Stomach (tissue), 4 donors: ENCODE data around the gene RBM7.

ENCODE experiments used
- POLR2AphosphoS5 ChIP-seq, 3 donors: sonication (generic); formaldehyde crosslinking; IDR thresholded peaks; one replicate each; pipeline ENCODE4 v1.6.1; 2016; ENCODE audit warnings: antibody characterized with exemption in 3 of 3
- TF ChIP-seq, protein P1 (sequence below), 7 experiments: fragments of 450-650 bp in 4 of 7; fragments of 200-600 bp in 3 of 7; sonication (generic) in 3 of 7; IDR thresholded peaks; one replicate each; pipeline ENCODE4 v1.5.1; 2016 to 2019; ENCODE audit warnings: antibody characterized with exemption in 7 of 7, control low read depth in 2 of 7, mild to moderate bottlenecking in 1 of 7

DNA sequence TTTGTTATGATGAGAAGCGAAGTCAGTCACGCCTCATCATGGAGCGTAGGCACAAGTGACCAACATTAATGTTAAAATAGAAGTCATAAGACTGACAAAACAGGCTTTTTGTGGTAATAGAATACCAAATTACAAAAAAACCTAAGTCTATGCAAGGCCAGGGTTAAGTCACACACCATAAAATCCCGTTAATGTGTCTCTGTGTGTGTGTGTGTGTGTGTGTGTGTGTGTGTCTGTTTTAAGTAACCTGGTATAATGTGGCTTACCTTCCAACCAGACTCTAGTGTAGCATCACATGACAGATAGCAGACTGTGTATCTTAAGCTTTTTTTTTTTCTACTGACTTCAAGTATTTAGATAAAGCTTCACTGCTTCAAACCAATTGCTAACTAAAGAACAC is 38.1 kb upstream of the RBM7 start:
- TF ChIP-seq, protein P1, sequence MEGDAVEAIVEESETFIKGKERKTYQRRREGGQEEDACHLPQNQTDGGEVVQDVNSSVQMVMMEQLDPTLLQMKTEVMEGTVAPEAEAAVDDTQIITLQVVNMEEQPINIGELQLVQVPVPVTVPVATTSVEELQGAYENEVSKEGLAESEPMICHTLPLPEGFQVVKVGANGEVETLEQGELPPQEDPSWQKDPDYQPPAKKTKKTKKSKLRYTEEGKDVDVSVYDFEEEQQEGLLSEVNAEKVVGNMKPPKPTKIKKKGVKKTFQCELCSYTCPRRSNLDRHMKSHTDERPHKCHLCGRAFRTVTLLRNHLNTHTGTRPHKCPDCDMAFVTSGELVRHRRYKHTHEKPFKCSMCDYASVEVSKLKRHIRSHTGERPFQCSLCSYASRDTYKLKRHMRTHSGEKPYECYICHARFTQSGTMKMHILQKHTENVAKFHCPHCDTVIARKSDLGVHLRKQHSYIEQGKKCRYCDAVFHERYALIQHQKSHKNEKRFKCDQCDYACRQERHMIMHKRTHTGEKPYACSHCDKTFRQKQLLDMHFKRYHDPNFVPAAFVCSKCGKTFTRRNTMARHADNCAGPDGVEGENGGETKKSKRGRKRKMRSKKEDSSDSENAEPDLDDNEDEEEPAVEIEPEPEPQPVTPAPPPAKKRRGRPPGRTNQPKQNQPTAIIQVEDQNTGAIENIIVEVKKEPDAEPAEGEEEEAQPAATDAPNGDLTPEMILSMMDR (IDR thresholded peaks at IDR 0.05) = no peak
- no peak for TF ChIP-seq POLR2AphosphoS5 (IDR thresholded peaks at IDR 0.05)
